Measurements from ENCODE around the gene CTNNA3.

- no peak for TF ChIP-seq CTCF (conservative IDR thresholded peaks at IDR 0.05 in 1 of 2, IDR thresholded peaks at IDR 0.05 in 1 of 2; ENCODE audit: extremely low read depth in 1 of 2, insufficient read depth in 1 of 2, low read depth in 1 of 2, low read length in 2 of 2)
- no peak for TF ChIP-seq EZH2 (IDR thresholded peaks at IDR 0.05; ENCODE audit: borderline replicate concordance, low read length)
Measured at GRCh38 chr10:67015225-67015624, 680.8 kb downstream of the CTNNA3 start.

All from mammary epithelial cell (primary cell).